ENCODE results near the gene FKBP10.

The FKBP10 gene

DNA sequence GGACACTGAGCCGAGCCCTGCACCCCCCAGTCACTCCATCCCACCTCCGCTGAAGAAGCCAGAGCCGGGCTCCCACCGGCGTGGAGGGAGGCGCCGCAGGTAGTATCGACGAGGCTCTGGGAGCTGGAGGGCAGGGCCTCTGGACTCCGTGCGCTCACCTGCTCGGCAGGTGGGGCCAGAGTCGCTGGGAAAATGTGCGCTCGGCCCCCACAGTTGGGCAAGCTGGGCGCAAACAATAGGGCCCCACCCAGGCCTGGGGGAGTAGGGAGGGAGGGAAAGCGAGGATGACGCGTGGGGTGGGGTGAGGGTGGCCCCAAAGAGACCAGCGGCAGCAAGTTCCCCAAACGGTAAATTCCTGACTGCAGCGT, 27.0 kb upstream of the FKBP10 start:
- H4K20me1 ChIP-seq (ENCODE audit: insufficient read depth, low read length), result no peaks in the 10 kb centered on the region
- peak overlapping the region; percentile 88 for H3K4me2 ChIP-seq (ENCODE audit: low read depth, low read length)
- peak overlapping the region; percentile 53; the same call in 1 of the 2 replicates for H3K9ac ChIP-seq (ENCODE audit: low read length)
- TF ChIP-seq EZH2phosphoT487 (IDR thresholded peaks at IDR 0.05; ENCODE audit: low read length) (no peak), EZH2 (optimal IDR thresholded peaks at IDR 0.05; ENCODE audit: low read depth, low read length) (no peak)
- TF ChIP-seq, protein P1, sequence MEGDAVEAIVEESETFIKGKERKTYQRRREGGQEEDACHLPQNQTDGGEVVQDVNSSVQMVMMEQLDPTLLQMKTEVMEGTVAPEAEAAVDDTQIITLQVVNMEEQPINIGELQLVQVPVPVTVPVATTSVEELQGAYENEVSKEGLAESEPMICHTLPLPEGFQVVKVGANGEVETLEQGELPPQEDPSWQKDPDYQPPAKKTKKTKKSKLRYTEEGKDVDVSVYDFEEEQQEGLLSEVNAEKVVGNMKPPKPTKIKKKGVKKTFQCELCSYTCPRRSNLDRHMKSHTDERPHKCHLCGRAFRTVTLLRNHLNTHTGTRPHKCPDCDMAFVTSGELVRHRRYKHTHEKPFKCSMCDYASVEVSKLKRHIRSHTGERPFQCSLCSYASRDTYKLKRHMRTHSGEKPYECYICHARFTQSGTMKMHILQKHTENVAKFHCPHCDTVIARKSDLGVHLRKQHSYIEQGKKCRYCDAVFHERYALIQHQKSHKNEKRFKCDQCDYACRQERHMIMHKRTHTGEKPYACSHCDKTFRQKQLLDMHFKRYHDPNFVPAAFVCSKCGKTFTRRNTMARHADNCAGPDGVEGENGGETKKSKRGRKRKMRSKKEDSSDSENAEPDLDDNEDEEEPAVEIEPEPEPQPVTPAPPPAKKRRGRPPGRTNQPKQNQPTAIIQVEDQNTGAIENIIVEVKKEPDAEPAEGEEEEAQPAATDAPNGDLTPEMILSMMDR (IDR thresholded peaks at IDR 0.05; ENCODE audit: low read length), result no peak
- peak overlapping the region; percentile 82 for H2AFZ ChIP-seq (ENCODE audit: low read length)
- peaks cover 9% of the 10 kb centered on the region for H3K79me2 ChIP-seq (ENCODE audit: low read length)
- H3F3A ChIP-seq (ENCODE audit: insufficient read depth, low read length), result no peaks in the 10 kb centered on the region
- H3K9me3 ChIP-seq (replicated peaks; ENCODE audit: insufficient read depth, low read length), result no peaks in the 10 kb centered on the region
- no peaks in the 10 kb centered on the region for H3K9me2 ChIP-seq (replicated peaks; ENCODE audit: insufficient read depth, low read length)
- DNase-seq, result peak; percentile 6
- no peaks in the 10 kb centered on the region for H3K27me3 ChIP-seq (replicated peaks; ENCODE audit: insufficient read depth, low read length)
- H3K27ac ChIP-seq (ENCODE audit: low read length), result no peak overlapping the region
- H3K4me1 ChIP-seq (ENCODE audit: low read length), result peaks cover 8% of the 10 kb centered on the region; the same call in 1 of the 2 replicates
- H3K4me3 ChIP-seq (ENCODE audit: low read length), result peak overlapping the region; percentile 78
- H3K36me3 ChIP-seq (replicated peaks; ENCODE audit: insufficient read depth, low read length), result no peaks in the 10 kb centered on the region

DNA sequence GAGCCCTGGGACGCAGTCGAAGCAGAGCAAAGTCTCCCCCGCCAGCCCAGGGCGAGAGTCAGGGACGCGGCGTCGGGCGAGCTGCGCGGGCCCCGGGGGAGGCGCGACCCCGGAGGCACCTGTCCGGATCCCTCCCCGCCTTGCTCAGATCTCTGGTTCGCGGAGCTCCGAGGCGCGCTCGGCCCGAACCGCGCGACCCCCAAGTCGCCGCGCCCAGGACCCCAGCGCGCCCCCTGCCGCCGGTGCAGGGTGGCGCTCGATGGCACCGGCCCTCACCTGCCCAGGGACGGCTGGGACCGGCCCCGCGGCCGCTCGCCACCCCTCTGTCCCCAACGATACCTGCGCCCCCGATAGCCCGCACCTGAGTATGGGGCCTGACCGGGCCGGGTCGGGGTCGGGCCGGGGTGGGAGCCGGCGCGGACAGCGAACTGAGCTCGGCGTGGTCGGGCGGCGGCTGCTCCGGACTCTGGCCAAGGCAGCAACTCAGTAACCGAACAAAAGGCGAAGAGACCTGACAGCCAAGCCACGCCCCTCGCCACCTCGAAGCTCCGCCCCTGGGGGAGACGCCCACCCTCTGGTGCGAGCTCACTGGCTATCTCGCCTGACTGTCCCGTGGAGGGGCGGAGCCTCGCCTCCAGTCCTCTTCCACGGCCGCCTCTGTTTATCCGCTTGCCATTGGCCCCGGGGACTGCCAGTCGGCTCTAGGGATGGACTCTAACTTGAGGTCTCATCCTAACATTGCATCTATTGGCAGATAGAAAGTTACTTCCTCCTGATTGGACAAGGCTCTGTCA, 26.4 kb upstream of the FKBP10 start, which contains the start of gene JUP:
JUP (minus strand) TSS at position 485 of the 794 bp plus-strand sequence. CDS start 14,857 bp downstream, outside the sequence.
- Histone ChIP-seq H3K27ac (ENCODE audit: low read length) (no peak within 1 kb of the TSS), H3K79me2 (ENCODE audit: low read length) (peaks cover 9% of the 10 kb centered on the region), H4K20me1 (ENCODE audit: insufficient read depth, low read length) (no peaks in the 10 kb centered on the region), H2AFZ (ENCODE audit: low read length) (peak within 1 kb of the TSS; percentile 82), H3K9me3 (replicated peaks; ENCODE audit: insufficient read depth, low read length) (no peaks in the 10 kb centered on the region), H3K4me2 (ENCODE audit: low read depth, low read length) (peak within 1 kb of the TSS; percentile 88), H3K4me1 (ENCODE audit: low read length) (peaks cover 8% of the 10 kb centered on the region; the same call in 1 of the 2 replicates), H3K9me2 (replicated peaks; ENCODE audit: insufficient read depth, low read length) (no peaks in the 10 kb centered on the region), H3K36me3 (replicated peaks; ENCODE audit: insufficient read depth, low read length) (no peaks in the 10 kb centered on the region), H3K27me3 (replicated peaks; ENCODE audit: insufficient read depth, low read length) (no peaks in the 10 kb centered on the region), H3F3A (ENCODE audit: insufficient read depth, low read length) (no peaks in the 10 kb centered on the region), H3K4me3 (ENCODE audit: low read length) (peak within 1 kb of the TSS; percentile 78), H3K9ac (ENCODE audit: low read length) (peak within 1 kb of the TSS; percentile 53; the same call in 1 of the 2 replicates)
- TF ChIP-seq, protein P1 (IDR thresholded peaks at IDR 0.05; ENCODE audit: low read length), result peak; percentile 81
- no peak for TF ChIP-seq EZH2 (optimal IDR thresholded peaks at IDR 0.05; ENCODE audit: low read depth, low read length)
- DNase-seq, result peak; percentile 100

DNA sequence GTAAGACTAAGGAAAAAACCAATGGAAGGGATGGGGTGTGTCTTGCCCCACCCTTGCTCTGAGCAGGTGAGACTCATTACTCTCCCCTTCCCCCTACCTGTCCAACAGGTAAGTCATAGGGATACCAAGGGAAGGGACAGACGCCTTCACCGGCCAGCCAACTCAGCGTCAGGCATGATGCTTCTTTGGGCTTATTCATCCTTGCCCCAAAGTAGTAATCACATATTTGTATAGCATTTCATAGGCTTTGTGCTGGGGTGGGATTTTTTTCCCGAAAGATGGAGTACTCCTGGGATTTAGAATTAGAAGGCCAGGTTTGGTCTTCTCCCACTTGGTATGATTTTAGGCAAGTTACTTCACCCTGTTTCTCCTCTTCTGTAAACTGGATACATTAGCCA, 25.8 kb upstream of the FKBP10 start:
- H3K27ac ChIP-seq (ENCODE audit: low read length), result no peak overlapping the region
- peak overlapping the region; percentile 33 for H3K4me3 ChIP-seq (ENCODE audit: low read length)
- H3K27me3 ChIP-seq (replicated peaks; ENCODE audit: insufficient read depth, low read length), result no peaks in the 10 kb centered on the region

More for the DNA sequence above, 25.8 kb upstream of the FKBP10 start:
- Histone ChIP-seq H3K9ac (ENCODE audit: low read length) (no peak overlapping the region), H3K4me2 (ENCODE audit: low read depth, low read length) (peak overlapping the region; percentile 52), H3F3A (ENCODE audit: insufficient read depth, low read length) (no peaks in the 10 kb centered on the region), H3K79me2 (ENCODE audit: low read length) (peaks cover 9% of the 10 kb centered on the region), H3K36me3 (replicated peaks; ENCODE audit: insufficient read depth, low read length) (no peaks in the 10 kb centered on the region), H3K9me3 (replicated peaks; ENCODE audit: insufficient read depth, low read length) (no peaks in the 10 kb centered on the region), H2AFZ (ENCODE audit: low read length) (peak overlapping the region; percentile 36), H4K20me1 (ENCODE audit: insufficient read depth, low read length) (no peaks in the 10 kb centered on the region), H3K9me2 (replicated peaks; ENCODE audit: insufficient read depth, low read length) (no peaks in the 10 kb centered on the region), H3K4me1 (ENCODE audit: low read length) (peaks cover 8% of the 10 kb centered on the region; the same call in 1 of the 2 replicates)
- DNase-seq, result no peak
- no peak for TF ChIP-seq EZH2 (optimal IDR thresholded peaks at IDR 0.05; ENCODE audit: low read depth, low read length)
